Stomach (tissue), 4 donors: ENCODE measurements around the gene DESI1.

Source experiments
- CTCF ChIP-seq, 7 experiments: fragments of 450-650 bp in 4 of 7; fragments of 200-600 bp in 3 of 7; sonication (generic) in 3 of 7; IDR thresholded peaks; one replicate each; pipeline ENCODE4 v1.5.1; 2016 to 2019; ENCODE audit warnings: antibody characterized with exemption in 7 of 7, control low read depth in 2 of 7, mild to moderate bottlenecking in 1 of 7
- EP300 ChIP-seq: sonication (generic); formaldehyde crosslinking; IDR thresholded peaks from one replicate; pipeline ENCODE4 v1.6.1; 2017; ENCODE audit warnings: antibody characterized with exemption
- POLR2A ChIP-seq, 4 donors: fragments of 450-650 bp; IDR thresholded peaks; one replicate each; pipeline ENCODE4 v1.6.1; 2016; ENCODE audit warnings: antibody characterized with exemption in 4 of 4, control low read depth in 2 of 4, mild to moderate bottlenecking in 1 of 4, moderate library complexity in 1 of 4

DNA sequence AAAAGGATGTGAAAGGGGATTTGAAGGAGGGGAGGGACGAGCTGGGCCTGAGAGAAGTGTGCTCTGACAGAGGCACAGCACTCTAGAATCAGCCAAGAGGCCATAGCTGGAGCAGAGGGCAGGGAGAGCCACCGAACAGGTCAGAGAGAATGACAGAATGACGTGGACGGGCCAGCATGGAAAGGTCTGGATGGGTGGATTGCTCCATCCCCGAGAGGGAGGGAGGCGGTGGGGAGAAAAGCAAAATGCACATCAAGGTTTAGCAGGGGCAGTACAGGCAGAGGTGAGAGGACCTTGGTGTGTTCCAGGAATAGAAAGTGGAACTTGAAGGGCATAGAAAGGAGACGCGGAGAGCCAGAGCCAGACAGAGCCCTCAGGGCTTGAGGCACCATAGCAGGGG is 38.1 kb downstream of the DESI1 start:
- TF ChIP-seq CTCF (IDR thresholded peaks at IDR 0.05): no peak
- TF ChIP-seq POLR2A (IDR thresholded peaks at IDR 0.05): no peak
- no peak for TF ChIP-seq EP300
